HCT116 (cell line): ENCODE measurements around the gene KRT82. TPM values are rescaled to one million over a fixed set of nuclear protein-coding genes. Genes with fewer than 3 reads are reported as not detected.

Experiments used
- ATAC-seq: fragments of 200-7000 bp; cut with Tn5 transposase; 2 replicates; pipeline ENCODE4 v1.9.1; 2020; ENCODE audit warnings: mild to moderate bottlenecking, moderate library complexity
- BruUV-seq: library from RNA; stranded (reverse); fragments of 400-500 nt; replicated peaks from 2 replicates; lab custom pipeline; 2021; lab: Mats Ljungman, UMichigan
- CTCF ChIA-PET: fragments of 300-600 bp; sonication (Branson Sonifier 250); formaldehyde crosslinking; loops from one replicate; lab custom pipeline; 2021; ENCODE audit warnings: antibody characterized with exemption; lab: Charles Lee
- POLR2A ChIA-PET: fragments of 300-600, 350-600 bp; sonication (Branson Sonifier 250); formaldehyde crosslinking; loops from one replicate; lab custom pipeline; 2021; ENCODE audit warnings: antibody characterized with exemption; lab: Charles Lee
- RAD21 ChIA-PET, 2 experiments: fragments of 300-600 bp; sonication (Branson Sonifier 250); formaldehyde crosslinking; loops; one replicate each; lab custom pipeline; 2023; ENCODE audit warnings: low total read pairs in 2 of 2; ENCODE audit not compliant: uncharacterized antibody in 2 of 2, unreplicated experiment in 2 of 2, low non-redundant PET in 1 of 2; lab: Charles Lee
- DNase-seq: peaks from one replicate; pipeline ENCODE4 v3.0.0-alpha.2; 2010; ENCODE audit warnings: low read depth, low spot score
- H2AFZ ChIP-seq: fragments of 200-600 bp; shearing (Covaris generic), sonication (generic); 2 replicates; pipeline ENCODE4 v1.6.1; 2017; ENCODE audit warnings: low read depth, mixed run types, mixed read lengths, antibody characterized with exemption, low read length; ENCODE audit not compliant: poor library complexity, severe bottlenecking
- H3K27ac ChIP-seq: 2 replicates; pipeline ENCODE4 v1.5.1; 2012; ENCODE audit warnings: low read depth, low read length
- H3K27me3 ChIP-seq: fragments of 200-600 bp; sonication (generic); 2 replicates; pipeline ENCODE4 v1.6.1; 2016; ENCODE audit warnings: mixed run types, low read length, mixed read lengths; ENCODE audit not compliant: insufficient read depth
- H3K36me3 ChIP-seq, 2 experiments: fragments of 200-500 bp in 1 of 2; fragments of 200-600 bp in 1 of 2; sonication (Bioruptor generic) in 1 of 2; sonication (generic) in 1 of 2; 2 replicates each; pipeline versions ENCODE4 v1.5.1 to v1.6.1; 2014 to 2016; ENCODE audit warnings: low read length in 2 of 2, inconsistent platforms in 1 of 2, mixed read lengths in 1 of 2, mixed run types in 1 of 2; ENCODE audit not compliant: insufficient read depth in 2 of 2, control insufficient read depth in 1 of 2
- H3K4me1 ChIP-seq, 2 experiments: fragments of 200-600 bp in 1 of 2; sonication (generic) in 1 of 2; 2 replicates each; pipeline versions ENCODE4 v1.5.1 to v1.6.1; 2012 to 2017; ENCODE audit warnings: low read length in 2 of 2, inconsistent platforms in 1 of 2, mild to moderate bottlenecking in 1 of 2, mixed read lengths in 1 of 2, mixed run types in 1 of 2, moderate library complexity in 1 of 2; ENCODE audit not compliant: insufficient read depth in 2 of 2, control insufficient read depth in 1 of 2
- H3K4me2 ChIP-seq: fragments of 200-600 bp; sonication (generic); 2 replicates; pipeline ENCODE4 v1.6.1; 2017; ENCODE audit warnings: mixed run types, low read length, mixed read lengths
- H3K4me3 ChIP-seq, 2 experiments: fragments of 200-600 bp in 1 of 2; sonication (generic) in 1 of 2; replicated peaks in 1 of 2; 2 replicates each; pipeline ENCODE4 v1.5.1; 2011 to 2016; ENCODE audit warnings: low read length in 2 of 2, control low read depth in 1 of 2, low read depth in 1 of 2, mild to moderate bottlenecking in 1 of 2, mixed read lengths in 1 of 2, mixed run types in 1 of 2
- H3K79me2 ChIP-seq: fragments of 200-600 bp; sonication (generic); 2 replicates; pipeline ENCODE4 v1.6.1; 2017; ENCODE audit warnings: mild to moderate bottlenecking, mixed run types, low read length, moderate library complexity, mixed read lengths; ENCODE audit not compliant: insufficient read depth
- H3K9ac ChIP-seq: fragments of 200-600 bp; sonication (generic); 2 replicates; pipeline ENCODE4 v1.6.1; 2016; ENCODE audit warnings: low read length, mixed read lengths
- H3K9me2 ChIP-seq: fragments of 200-600 bp; sonication (generic), shearing (Covaris generic); 2 replicates; pipeline ENCODE4 v1.6.1; 2017; ENCODE audit warnings: mixed run types, mild to moderate bottlenecking, moderate library complexity; ENCODE audit not compliant: insufficient read depth
- H3K9me3 ChIP-seq, 2 experiments: fragments of 200-500 bp in 1 of 2; fragments of 200-600 bp in 1 of 2; sonication (Bioruptor generic) in 1 of 2; sonication (generic) in 1 of 2; 2 replicates each; pipeline ENCODE4 v1.6.1; 2014 to 2017; ENCODE audit warnings: low read length in 2 of 2, mixed read lengths in 2 of 2, inconsistent platforms in 1 of 2, low read depth in 1 of 2, mild to moderate bottlenecking in 1 of 2, mixed run types in 1 of 2, moderate library complexity in 1 of 2; ENCODE audit not compliant: control insufficient read depth in 1 of 2, insufficient read depth in 1 of 2
- H4K20me1 ChIP-seq: fragments of 200-600 bp; sonication (generic), shearing (Covaris generic); 2 replicates; pipeline ENCODE4 v1.6.1; 2017; ENCODE audit warnings: mixed run types, mild to moderate bottlenecking, moderate library complexity; ENCODE audit not compliant: insufficient read depth
- EGR1 ChIP-seq: IDR thresholded peaks from 2 replicates; pipeline ENCODE4 v1.6.1; 2012; ENCODE audit warnings: low read depth
- REST ChIP-seq: IDR thresholded peaks from 2 replicates; pipeline ENCODE4 v1.6.1; 2012; ENCODE audit warnings: low read depth
- SP1 ChIP-seq: IDR thresholded peaks from 2 replicates; pipeline ENCODE4 v1.6.1; 2012; ENCODE audit warnings: low read depth
- TCF7L2 ChIP-seq: IDR thresholded peaks from 2 replicates; pipeline ENCODE4 v1.7.0; 2011; ENCODE audit warnings: borderline replicate concordance, inconsistent platforms; ENCODE audit not compliant: insufficient read depth, insufficient read length; ENCODE audit errors: extremely low read depth
- intact Hi-C: fragments of 100-400 bp; cut with micrococcal nuclease; formaldehyde crosslinking; loops from 2 replicates; pipeline ENCODE4 v1.10.0; 2022
- total RNA-seq: library from RNA; stranded (reverse); gene quantifications from one replicate; pipeline ENCODE4 v1.2.1, GENCODE V29; 2021; ENCODE audit not compliant: unreplicated experiment

KRT82 gene
- total RNA-seq, 1 experiment from 2014 or later = not detected

GRCh38 chr12:52436000-52436827 lies 30.1 kb upstream of the KRT82 start:
- no peak overlapping the region for H3K9ac ChIP-seq
- CTCF ChIA-PET = no interaction called here
- H3K79me2 ChIP-seq = no peaks in the 10 kb centered on the region
- intact Hi-C loops = no loop called here
- peaks cover 9 to 58% of the 10 kb centered on the region in 2 experiments for H3K4me1 ChIP-seq
- no peak for DNase-seq
- H3K9me3 ChIP-seq = no peaks in the 10 kb centered on the region
- H3K4me2 ChIP-seq = no peak overlapping the region; the same call in 1 of the 2 replicates
- H3K27me3 ChIP-seq = no peaks in the 10 kb centered on the region
- no peaks in the 10 kb centered on the region for H3K36me3 ChIP-seq
- no peak overlapping the region for H3K4me3 ChIP-seq
- no peak overlapping the region for H2AFZ ChIP-seq
- TF ChIP-seq TCF7L2 (no peak), REST (no peak), EGR1 (no peak), SP1 (no peak)
- RAD21 ChIA-PET = no interaction called here
- no peaks in the 10 kb centered on the region for H3K9me2 ChIP-seq
- POLR2A ChIA-PET = interaction anchor here (1.0 kb wide), 1 partner anchor 8 kb away, joined by 3 read pairs; no protein-coding TSS in a partner anchor
- H3K27ac ChIP-seq = no peak overlapping the region
- no peak for ATAC-seq
- no peaks in the 10 kb centered on the region for H4K20me1 ChIP-seq
- no TSS peak for BruUV-seq
